Osteocyte (in vitro differentiated cells): ENCODE measurements around the gene IFNGR1. TPM values are rescaled to one million over a fixed set of nuclear protein-coding genes. Genes with fewer than 3 reads are reported as not detected.

Experiments used
- DNase-seq: peaks from one replicate; pipeline ENCODE4 v3.0.0; 2021; ENCODE audit warnings: mixed read lengths; ENCODE audit not compliant: unreplicated experiment; ENCODE audit errors: extremely low spot score
- H3K27ac Mint-ChIP-seq: one replicate; pipeline ENCODE4 v1.8.0; 2021; ENCODE audit warnings: mild to moderate bottlenecking, mixed read lengths; ENCODE audit not compliant: unreplicated experiment
- H3K27me3 Mint-ChIP-seq: one replicate; pipeline ENCODE4 v1.8.0; 2021; ENCODE audit warnings: mixed read lengths; ENCODE audit not compliant: unreplicated experiment
- H3K36me3 Mint-ChIP-seq: one replicate; pipeline ENCODE4 v1.8.0; 2021; ENCODE audit warnings: mixed read lengths; ENCODE audit not compliant: unreplicated experiment
- H3K4me1 Mint-ChIP-seq: one replicate; pipeline ENCODE4 v1.8.0; 2021; ENCODE audit warnings: mixed read lengths; ENCODE audit not compliant: unreplicated experiment
- H3K4me3 Mint-ChIP-seq: one replicate; pipeline ENCODE4 v1.8.0; 2021; ENCODE audit warnings: mild to moderate bottlenecking, moderate library complexity, mixed read lengths; ENCODE audit not compliant: unreplicated experiment
- H3K9me3 Mint-ChIP-seq: one replicate; pipeline ENCODE4 v1.8.0; 2021; ENCODE audit warnings: mixed read lengths; ENCODE audit not compliant: unreplicated experiment
- total RNA-seq: library from RNA; stranded (reverse); gene quantifications from 2 replicates; pipeline ENCODE4 v1.2.1, GENCODE V29; 2021
- TF ChIP-seq, protein P1 (sequence below): fragments of 200-600 bp; sonication (generic); IDR thresholded peaks from 2 replicates; pipeline ENCODE4 v1.5.0; 2021; ENCODE audit warnings: antibody characterized with exemption, mild to moderate bottlenecking, moderate library complexity

The IFNGR1 gene
- total RNA-seq, 1 donor from 2014 or later: 33.4 TPM

DNA sequence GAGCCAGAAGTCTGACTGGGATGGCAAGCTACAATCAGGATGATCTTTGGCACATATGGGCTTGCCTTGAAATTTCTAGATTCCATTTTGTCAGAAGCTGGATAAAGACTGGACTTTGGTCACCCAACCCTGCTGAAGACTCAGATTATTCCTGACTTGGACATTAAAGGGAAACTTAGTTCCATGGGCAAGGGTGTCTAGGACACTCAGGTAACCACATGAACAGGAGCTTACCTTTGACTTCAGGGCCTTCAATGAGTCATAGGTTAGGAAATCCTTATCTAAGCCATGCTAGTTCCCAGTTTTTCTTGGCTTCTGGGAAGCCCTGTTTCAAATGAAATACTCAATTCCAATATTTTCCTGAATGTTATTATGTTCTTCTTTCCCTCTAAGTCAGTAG lies 28.5 kb upstream of the IFNGR1 start:
- TF ChIP-seq, protein P1, sequence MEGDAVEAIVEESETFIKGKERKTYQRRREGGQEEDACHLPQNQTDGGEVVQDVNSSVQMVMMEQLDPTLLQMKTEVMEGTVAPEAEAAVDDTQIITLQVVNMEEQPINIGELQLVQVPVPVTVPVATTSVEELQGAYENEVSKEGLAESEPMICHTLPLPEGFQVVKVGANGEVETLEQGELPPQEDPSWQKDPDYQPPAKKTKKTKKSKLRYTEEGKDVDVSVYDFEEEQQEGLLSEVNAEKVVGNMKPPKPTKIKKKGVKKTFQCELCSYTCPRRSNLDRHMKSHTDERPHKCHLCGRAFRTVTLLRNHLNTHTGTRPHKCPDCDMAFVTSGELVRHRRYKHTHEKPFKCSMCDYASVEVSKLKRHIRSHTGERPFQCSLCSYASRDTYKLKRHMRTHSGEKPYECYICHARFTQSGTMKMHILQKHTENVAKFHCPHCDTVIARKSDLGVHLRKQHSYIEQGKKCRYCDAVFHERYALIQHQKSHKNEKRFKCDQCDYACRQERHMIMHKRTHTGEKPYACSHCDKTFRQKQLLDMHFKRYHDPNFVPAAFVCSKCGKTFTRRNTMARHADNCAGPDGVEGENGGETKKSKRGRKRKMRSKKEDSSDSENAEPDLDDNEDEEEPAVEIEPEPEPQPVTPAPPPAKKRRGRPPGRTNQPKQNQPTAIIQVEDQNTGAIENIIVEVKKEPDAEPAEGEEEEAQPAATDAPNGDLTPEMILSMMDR: no peak
- H3K36me3 Mint-ChIP-seq: no peaks in the 10 kb centered on the region
- H3K4me3 Mint-ChIP-seq: no peak overlapping the region
- no peaks in the 10 kb centered on the region for H3K9me3 Mint-ChIP-seq
- H3K27ac Mint-ChIP-seq: no peak overlapping the region
- peaks cover 5% of the 10 kb centered on the region for H3K27me3 Mint-ChIP-seq
- DNase-seq: no peak
- no peaks in the 10 kb centered on the region for H3K4me1 Mint-ChIP-seq

DNA sequence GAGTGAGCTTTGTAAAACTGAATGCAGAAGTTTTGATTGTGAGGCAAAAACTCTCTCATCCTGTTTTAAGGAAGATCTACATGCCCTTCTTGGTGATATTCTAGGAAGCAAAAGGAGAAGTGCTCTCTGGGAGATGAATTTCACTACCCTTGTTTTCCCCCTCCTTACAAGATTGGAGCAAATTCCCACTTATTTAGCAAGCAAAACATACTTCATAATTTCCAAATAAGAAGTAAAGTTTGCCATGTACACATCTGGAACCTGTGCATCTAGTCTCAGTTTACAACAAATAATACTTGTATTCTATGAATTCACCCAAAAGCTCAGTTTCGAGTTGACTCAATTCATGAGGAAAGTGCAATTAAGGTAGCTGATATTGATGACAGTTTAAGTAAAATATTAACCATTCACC lies 27.6 kb upstream of the IFNGR1 start:
- no peaks in the 10 kb centered on the region for H3K9me3 Mint-ChIP-seq

DNA sequence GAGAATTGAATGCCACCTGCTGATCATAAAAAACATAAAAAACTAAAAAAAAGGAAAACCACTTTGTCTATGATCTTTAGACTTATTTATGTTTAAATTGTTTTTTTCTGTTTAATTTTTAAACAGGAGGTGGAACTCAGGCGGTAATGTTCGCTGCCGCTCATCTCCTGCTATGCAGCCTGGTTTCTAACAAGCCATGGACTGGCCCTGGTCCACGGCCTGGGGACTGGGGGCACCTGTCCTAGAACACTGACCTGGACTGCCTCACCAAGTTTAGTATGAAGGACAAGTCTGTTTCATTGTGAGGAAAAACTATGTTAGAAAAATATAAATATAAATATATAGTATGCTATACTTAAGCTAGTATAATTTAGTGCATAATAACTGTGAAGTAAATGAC lies 27.0 kb upstream of the IFNGR1 start:
- Mint-ChIP-seq H3K27me3 (peaks cover 3% of the 10 kb centered on the region), H3K4me3 (no peak overlapping the region), H3K27ac (no peak overlapping the region), H3K9me3 (no peaks in the 10 kb centered on the region), H3K4me1 (peaks cover 11% of the 10 kb centered on the region), H3K36me3 (no peaks in the 10 kb centered on the region)
- DNase-seq: no peak
- TF ChIP-seq, protein P1: no peak

More for the DNA sequence above, 27.6 kb upstream of the IFNGR1 start:
- no peak for DNase-seq
- TF ChIP-seq, protein P1: no peak
- Mint-ChIP-seq H3K27me3 (peaks cover 3% of the 10 kb centered on the region), H3K4me1 (peaks cover 5% of the 10 kb centered on the region), H3K36me3 (no peaks in the 10 kb centered on the region), H3K27ac (no peak overlapping the region), H3K4me3 (no peak overlapping the region)

DNA sequence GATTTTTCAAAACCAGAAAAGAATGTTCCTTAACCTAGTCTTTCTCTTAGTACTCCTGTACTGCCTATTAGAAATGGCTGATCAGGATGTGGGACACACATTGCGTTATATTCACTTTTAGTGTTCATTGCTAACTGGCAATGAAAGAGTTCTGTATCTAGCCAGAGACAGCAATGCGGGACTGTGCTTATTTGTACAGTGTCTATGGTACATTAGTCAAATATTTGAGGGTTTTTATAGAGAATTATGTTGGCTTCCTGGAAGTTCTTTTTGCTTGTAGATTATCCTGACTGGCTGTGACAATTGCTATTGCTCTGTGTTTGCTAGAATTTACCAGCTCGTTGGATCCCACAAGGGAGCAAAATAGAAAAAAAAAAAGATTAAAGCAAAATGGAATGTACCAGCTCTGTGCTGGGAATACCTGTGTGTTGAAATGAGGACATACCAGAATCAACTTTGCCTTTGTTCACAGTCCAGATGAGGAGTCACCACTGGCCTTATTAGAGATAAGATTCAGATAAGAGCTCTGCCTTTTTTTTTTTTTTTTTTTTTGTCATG lies 22.4 kb upstream of the IFNGR1 start:
- Mint-ChIP-seq H3K9me3 (peaks cover 6% of the 10 kb centered on the region), H3K4me1 (peaks cover 44% of the 10 kb centered on the region), H3K36me3 (no peaks in the 10 kb centered on the region), H3K4me3 (no peak overlapping the region), H3K27ac (peak overlapping the region; percentile 63), H3K27me3 (no peaks in the 10 kb centered on the region)
- TF ChIP-seq, protein P1: no peak
- DNase-seq: no peak

DNA sequence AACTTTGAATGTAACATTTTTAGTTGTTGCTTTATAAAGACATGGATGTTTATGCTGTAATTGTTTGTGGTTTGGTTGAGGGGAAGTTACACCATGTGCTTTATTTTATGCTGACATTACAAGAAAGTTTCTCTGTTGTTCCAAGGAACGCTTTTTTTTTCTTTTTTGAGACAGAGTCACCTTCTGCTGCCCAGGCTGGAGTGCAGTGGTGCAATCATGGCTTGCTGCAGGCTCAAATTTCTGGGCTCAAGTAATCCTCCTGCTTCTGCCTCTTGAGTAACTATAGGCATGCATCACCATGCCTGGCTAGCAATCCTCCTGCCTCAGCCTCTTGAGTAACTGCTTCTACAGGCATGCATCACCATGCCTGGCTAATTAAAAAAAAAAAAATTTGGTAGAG lies 21.0 kb upstream of the IFNGR1 start:
- no peak for DNase-seq
- Mint-ChIP-seq H3K36me3 (no peaks in the 10 kb centered on the region), H3K4me3 (no peak overlapping the region), H3K9me3 (peaks cover 6% of the 10 kb centered on the region), H3K4me1 (peaks cover 49% of the 10 kb centered on the region), H3K27ac (no peak overlapping the region), H3K27me3 (no peaks in the 10 kb centered on the region)
- TF ChIP-seq, protein P1: no peak
